GM12878 (cell line): ENCODE results near the gene DDX10.

Source experiments
- BMI1 ChIP-seq: fragments of 450-650 bp; IDR thresholded peaks from 2 replicates; pipeline ENCODE4 v1.6.1; 2016; ENCODE audit warnings: mild to moderate bottlenecking, moderate library complexity, borderline replicate concordance
- CBX5 ChIP-seq: sonication (generic); IDR thresholded peaks from 2 replicates; pipeline ENCODE4 v1.6.1; 2016; ENCODE audit warnings: low read depth, moderate library complexity, mild to moderate bottlenecking, inconsistent platforms
- EP300 ChIP-seq, 2 experiments: fragments of 150-350 bp in 1 of 2; IDR thresholded peaks; 2 replicates each; pipeline ENCODE4 v1.6.1; 2011 to 2012; ENCODE audit warnings: low read depth in 2 of 2, low read length in 2 of 2, borderline replicate concordance in 1 of 2, improper control_type of control experiment in 1 of 2, inconsistent platforms in 1 of 2; ENCODE audit not compliant: control insufficient read depth in 1 of 2
- EZH2 ChIP-seq: IDR thresholded peaks from 2 replicates; pipeline ENCODE4 v1.6.1; 2012; ENCODE audit warnings: low read depth, mild to moderate bottlenecking, control low read depth, inconsistent platforms, low read length, borderline replicate concordance; ENCODE audit not compliant: control insufficient read depth
- JUND ChIP-seq: IDR thresholded peaks from 2 replicates; pipeline ENCODE4 v1.6.1; 2012; ENCODE audit warnings: low read depth, mild to moderate bottlenecking, low read length, improper control_type of control experiment, moderate library complexity
- POLR2AphosphoS2 ChIP-seq: IDR thresholded peaks from 2 replicates; pipeline ENCODE4 v1.6.1; 2011; ENCODE audit warnings: low read depth, mild to moderate bottlenecking, low read length, improper control_type of control experiment, moderate library complexity
- POLR2AphosphoS5 ChIP-seq: IDR thresholded peaks from 2 replicates; pipeline ENCODE4 v1.6.1; 2011; ENCODE audit warnings: mild to moderate bottlenecking, low read length, inconsistent platforms
- SUPT20H ChIP-seq: IDR thresholded peaks from 2 replicates; pipeline ENCODE4 v1.6.1; 2011; ENCODE audit warnings: low read depth, mild to moderate bottlenecking, low read length, moderate library complexity, borderline replicate concordance; ENCODE audit not compliant: control insufficient read depth
- TARDBP ChIP-seq: IDR thresholded peaks from 2 replicates; pipeline ENCODE4 v1.6.1; 2016; ENCODE audit warnings: borderline replicate concordance
- ZNF217 ChIP-seq: fragments of 450-650 bp; IDR thresholded peaks from 2 replicates; pipeline ENCODE4 v1.6.1; 2017; ENCODE audit warnings: antibody characterized with exemption, mild to moderate bottlenecking
- TF ChIP-seq, protein P1 (sequence below): IDR thresholded peaks from 2 replicates; pipeline ENCODE4 v1.6.1; 2011; ENCODE audit warnings: mild to moderate bottlenecking, low read depth, low read length, moderate library complexity; ENCODE audit not compliant: insufficient replicate concordance
- TF ChIP-seq, protein P2 (sequence below), 3 experiments: IDR thresholded peaks in 2 of 3; conservative IDR thresholded peaks in 1 of 3; 2 replicates each; pipeline ENCODE4 v1.5.1; 2011; ENCODE audit warnings: low read depth in 3 of 3, low read length in 3 of 3, mild to moderate bottlenecking in 3 of 3, control low read depth in 2 of 3, moderate library complexity in 2 of 3, inconsistent platforms in 1 of 3, mixed read lengths in 1 of 3; ENCODE audit not compliant: control insufficient read depth in 2 of 3, insufficient read depth in 1 of 3; ENCODE audit errors: extremely low read depth in 1 of 3

DNA sequence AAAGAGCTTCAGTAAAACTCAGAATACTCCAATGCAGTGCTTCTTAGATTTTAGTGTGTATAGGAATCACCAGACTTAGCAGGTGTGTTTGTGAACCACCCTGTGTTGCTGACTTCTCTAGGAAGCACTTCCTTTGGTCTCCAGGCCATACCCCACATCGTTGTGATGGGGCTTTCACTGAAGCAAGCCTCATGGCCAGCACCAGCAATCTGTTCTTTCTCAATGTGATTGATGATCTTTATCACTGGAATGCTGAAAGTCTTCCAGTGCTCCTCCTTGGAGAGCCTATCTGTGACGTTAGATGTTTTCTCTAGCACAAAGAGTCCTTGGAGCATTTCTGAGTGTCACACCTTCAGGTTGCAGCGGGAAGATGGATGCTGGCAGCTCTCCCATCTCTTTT is 280.5 kb downstream of the DDX10 start:
- no peak for TF ChIP-seq POLR2AphosphoS5
- TF ChIP-seq, protein P1, sequence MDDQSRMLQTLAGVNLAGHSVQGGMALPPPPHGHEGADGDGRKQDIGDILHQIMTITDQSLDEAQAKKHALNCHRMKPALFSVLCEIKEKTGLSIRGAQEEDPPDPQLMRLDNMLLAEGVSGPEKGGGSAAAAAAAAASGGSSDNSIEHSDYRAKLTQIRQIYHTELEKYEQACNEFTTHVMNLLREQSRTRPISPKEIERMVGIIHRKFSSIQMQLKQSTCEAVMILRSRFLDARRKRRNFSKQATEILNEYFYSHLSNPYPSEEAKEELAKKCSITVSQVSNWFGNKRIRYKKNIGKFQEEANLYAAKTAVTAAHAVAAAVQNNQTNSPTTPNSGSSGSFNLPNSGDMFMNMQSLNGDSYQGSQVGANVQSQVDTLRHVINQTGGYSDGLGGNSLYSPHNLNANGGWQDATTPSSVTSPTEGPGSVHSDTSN = no peak
- no peak for TF ChIP-seq SUPT20H
- no peak for TF ChIP-seq BMI1
- no peak for TF ChIP-seq JUND
- no peak for TF ChIP-seq CBX5
- no peak for TF ChIP-seq EZH2
- TF ChIP-seq TARDBP = no peak
- TF ChIP-seq, protein P2, sequence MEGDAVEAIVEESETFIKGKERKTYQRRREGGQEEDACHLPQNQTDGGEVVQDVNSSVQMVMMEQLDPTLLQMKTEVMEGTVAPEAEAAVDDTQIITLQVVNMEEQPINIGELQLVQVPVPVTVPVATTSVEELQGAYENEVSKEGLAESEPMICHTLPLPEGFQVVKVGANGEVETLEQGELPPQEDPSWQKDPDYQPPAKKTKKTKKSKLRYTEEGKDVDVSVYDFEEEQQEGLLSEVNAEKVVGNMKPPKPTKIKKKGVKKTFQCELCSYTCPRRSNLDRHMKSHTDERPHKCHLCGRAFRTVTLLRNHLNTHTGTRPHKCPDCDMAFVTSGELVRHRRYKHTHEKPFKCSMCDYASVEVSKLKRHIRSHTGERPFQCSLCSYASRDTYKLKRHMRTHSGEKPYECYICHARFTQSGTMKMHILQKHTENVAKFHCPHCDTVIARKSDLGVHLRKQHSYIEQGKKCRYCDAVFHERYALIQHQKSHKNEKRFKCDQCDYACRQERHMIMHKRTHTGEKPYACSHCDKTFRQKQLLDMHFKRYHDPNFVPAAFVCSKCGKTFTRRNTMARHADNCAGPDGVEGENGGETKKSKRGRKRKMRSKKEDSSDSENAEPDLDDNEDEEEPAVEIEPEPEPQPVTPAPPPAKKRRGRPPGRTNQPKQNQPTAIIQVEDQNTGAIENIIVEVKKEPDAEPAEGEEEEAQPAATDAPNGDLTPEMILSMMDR (IDR thresholded peaks at IDR 0.05 in 2 of 3, conservative IDR thresholded peaks at IDR 0.05 in 1 of 3; ENCODE audit: control insufficient read depth in 2 of 3, extremely low read depth in 1 of 3, insufficient read depth in 1 of 3, low read depth in 3 of 3, low read length in 3 of 3) = no peak
- no peak for TF ChIP-seq EP300 (IDR thresholded peaks at IDR 0.05; ENCODE audit: borderline replicate concordance in 1 of 2, control insufficient read depth in 1 of 2, low read depth in 2 of 2, low read length in 2 of 2)
- no peak for TF ChIP-seq ZNF217
- TF ChIP-seq POLR2AphosphoS2 = no peak
